OCI-LY3 (cell line): ENCODE results near the gene EIF1AD.

ENCODE experiments used
- H2AFZ ChIP-seq: fragments of 200-600, 300-600 bp; shearing (Covaris generic); 2 replicates; pipeline ENCODE4 v1.6.0; 2014; ENCODE audit warnings: antibody characterized with exemption, low read depth, low read length
- H3K27ac ChIP-seq: fragments of 200-600, 300-600 bp; sonication (generic); 2 replicates; pipeline ENCODE4 v1.5.1; 2014; ENCODE audit warnings: mild to moderate bottlenecking, low read length, moderate library complexity, mixed read lengths
- H3K27me3 ChIP-seq: fragments of 200-600, 300-600 bp; sonication (generic); 2 replicates; pipeline ENCODE4 v1.6.1; 2014; ENCODE audit warnings: low read depth, low read length, mixed read lengths
- H3K36me3 ChIP-seq: fragments of 200-600, 300-600 bp; sonication (generic); replicated peaks from 2 replicates; pipeline ENCODE3; 2014; ENCODE audit warnings: low read depth, low read length, mixed read lengths
- H3K4me1 ChIP-seq: fragments of 300-600, 200-600 bp; sonication (generic); 2 replicates; pipeline ENCODE4 v1.6.1; 2014; ENCODE audit warnings: low read length, mixed read lengths
- H3K4me2 ChIP-seq: fragments of 200-600, 300-600 bp; sonication (generic); 2 replicates; pipeline ENCODE4 v1.6.1; 2014; ENCODE audit warnings: low read length, mixed read lengths
- H3K4me3 ChIP-seq: fragments of 300-600, 200-600 bp; sonication (generic); 2 replicates; pipeline ENCODE4 v1.5.1; 2014; ENCODE audit warnings: antibody characterized with exemption, mild to moderate bottlenecking, low read length, moderate library complexity
- H3K79me2 ChIP-seq: fragments of 300-600, 200-600 bp; shearing (Covaris generic); 2 replicates; pipeline ENCODE4 v1.6.1; 2014; ENCODE audit warnings: mild to moderate bottlenecking, low read length, mixed read lengths
- H3K9ac ChIP-seq: fragments of 300-600, 200-600 bp; shearing (Covaris generic); 2 replicates; pipeline ENCODE4 v1.6.0; 2014; ENCODE audit warnings: mild to moderate bottlenecking, low read length, moderate library complexity
- H3K9me3 ChIP-seq: fragments of 200-600, 300-600 bp; shearing (Covaris generic); 2 replicates; pipeline ENCODE4 v1.6.1; 2014; ENCODE audit warnings: low read length, mixed read lengths; ENCODE audit not compliant: insufficient read depth
- H4K20me1 ChIP-seq: fragments of 200-600, 300-600 bp; sonication (generic); 2 replicates; pipeline ENCODE4 v1.6.1; 2016; ENCODE audit warnings: low read length, mixed read lengths; ENCODE audit not compliant: insufficient read depth
- EZH2phosphoT487 ChIP-seq: fragments of 200-600 bp; shearing (Covaris generic); IDR thresholded peaks from 2 replicates; pipeline ENCODE4 v1.6.1; 2018; ENCODE audit warnings: antibody characterized with exemption, mixed run types, low read depth
- TF ChIP-seq, protein P1 (sequence below): fragments of 200-600, 300-600 bp; sonication (generic); IDR thresholded peaks from 2 replicates; pipeline ENCODE4 v1.5.1; 2014; ENCODE audit warnings: antibody characterized with exemption, low read length, low read depth

EIF1AD gene

DNA sequence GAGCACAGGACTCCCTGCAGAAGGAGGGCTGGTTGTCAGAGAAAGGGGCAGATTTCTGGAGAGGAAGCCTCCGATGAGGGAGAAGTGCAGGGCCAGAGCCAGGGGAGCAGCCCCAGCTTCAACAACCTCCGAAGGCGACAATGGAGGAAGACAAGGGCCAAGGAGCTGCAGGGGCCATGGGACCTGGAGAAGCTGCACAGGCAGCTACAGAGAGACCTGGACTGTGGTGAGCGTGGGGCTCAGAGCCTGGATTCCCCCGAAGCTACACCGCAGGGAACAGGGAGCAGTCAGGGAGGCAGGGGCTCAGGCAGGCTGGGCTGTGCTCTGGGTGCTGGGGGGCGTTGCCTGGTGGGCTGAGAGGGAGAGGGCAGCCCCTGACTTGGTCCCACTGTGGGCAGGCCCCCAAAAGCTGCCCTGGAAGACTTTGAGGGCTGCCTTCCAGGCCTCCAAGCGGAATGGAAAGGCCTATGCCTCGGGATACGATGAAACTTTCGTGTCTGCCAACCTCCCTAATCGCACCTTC is 54.3 kb downstream of the EIF1AD start:
- H3K4me3 ChIP-seq: no peak overlapping the region
- H2AFZ ChIP-seq: no peak overlapping the region
- no peaks in the 10 kb centered on the region for H4K20me1 ChIP-seq
- H3K79me2 ChIP-seq: no peaks in the 10 kb centered on the region
- no peaks in the 10 kb centered on the region for H3K27me3 ChIP-seq
- H3K27ac ChIP-seq: no peak overlapping the region
- H3K36me3 ChIP-seq: no peaks in the 10 kb centered on the region
- no peaks in the 10 kb centered on the region for H3K4me1 ChIP-seq
- H3K4me2 ChIP-seq: no peak overlapping the region
- no peak for TF ChIP-seq EZH2phosphoT487
- TF ChIP-seq, protein P1, sequence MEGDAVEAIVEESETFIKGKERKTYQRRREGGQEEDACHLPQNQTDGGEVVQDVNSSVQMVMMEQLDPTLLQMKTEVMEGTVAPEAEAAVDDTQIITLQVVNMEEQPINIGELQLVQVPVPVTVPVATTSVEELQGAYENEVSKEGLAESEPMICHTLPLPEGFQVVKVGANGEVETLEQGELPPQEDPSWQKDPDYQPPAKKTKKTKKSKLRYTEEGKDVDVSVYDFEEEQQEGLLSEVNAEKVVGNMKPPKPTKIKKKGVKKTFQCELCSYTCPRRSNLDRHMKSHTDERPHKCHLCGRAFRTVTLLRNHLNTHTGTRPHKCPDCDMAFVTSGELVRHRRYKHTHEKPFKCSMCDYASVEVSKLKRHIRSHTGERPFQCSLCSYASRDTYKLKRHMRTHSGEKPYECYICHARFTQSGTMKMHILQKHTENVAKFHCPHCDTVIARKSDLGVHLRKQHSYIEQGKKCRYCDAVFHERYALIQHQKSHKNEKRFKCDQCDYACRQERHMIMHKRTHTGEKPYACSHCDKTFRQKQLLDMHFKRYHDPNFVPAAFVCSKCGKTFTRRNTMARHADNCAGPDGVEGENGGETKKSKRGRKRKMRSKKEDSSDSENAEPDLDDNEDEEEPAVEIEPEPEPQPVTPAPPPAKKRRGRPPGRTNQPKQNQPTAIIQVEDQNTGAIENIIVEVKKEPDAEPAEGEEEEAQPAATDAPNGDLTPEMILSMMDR: no peak
- no peaks in the 10 kb centered on the region for H3K9me3 ChIP-seq
- H3K9ac ChIP-seq: no peak overlapping the region

DNA sequence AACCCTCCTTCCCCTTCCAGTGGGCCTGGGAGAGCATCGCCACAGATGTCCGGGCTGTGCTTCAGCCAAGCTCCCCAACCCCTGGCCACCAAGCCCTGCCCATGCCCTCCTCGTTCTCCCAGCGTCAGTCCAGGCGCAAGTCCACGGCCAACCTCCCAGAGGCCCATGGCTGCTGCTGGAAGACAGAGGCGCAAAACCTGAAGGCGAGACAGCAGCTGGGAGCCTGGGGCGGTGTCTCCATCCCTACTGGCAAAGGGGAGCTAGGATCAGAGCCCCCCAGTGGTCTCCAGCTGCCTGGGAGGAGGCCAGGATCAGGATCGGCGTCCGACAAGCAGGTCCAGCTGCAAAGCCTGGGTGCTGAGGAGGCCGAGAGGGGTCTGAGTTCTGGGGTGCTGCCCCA is 54.8 kb downstream of the EIF1AD start:
- Histone ChIP-seq H3K36me3 (no peaks in the 10 kb centered on the region), H3K79me2 (no peaks in the 10 kb centered on the region), H4K20me1 (no peaks in the 10 kb centered on the region), H3K27ac (no peak overlapping the region), H3K4me3 (no peak overlapping the region), H3K4me2 (no peak overlapping the region), H3K27me3 (no peaks in the 10 kb centered on the region), H2AFZ (no peak overlapping the region), H3K9me3 (no peaks in the 10 kb centered on the region), H3K4me1 (no peaks in the 10 kb centered on the region), H3K9ac (no peak overlapping the region)
- TF ChIP-seq, protein P1: no peak
- no peak for TF ChIP-seq EZH2phosphoT487

DNA sequence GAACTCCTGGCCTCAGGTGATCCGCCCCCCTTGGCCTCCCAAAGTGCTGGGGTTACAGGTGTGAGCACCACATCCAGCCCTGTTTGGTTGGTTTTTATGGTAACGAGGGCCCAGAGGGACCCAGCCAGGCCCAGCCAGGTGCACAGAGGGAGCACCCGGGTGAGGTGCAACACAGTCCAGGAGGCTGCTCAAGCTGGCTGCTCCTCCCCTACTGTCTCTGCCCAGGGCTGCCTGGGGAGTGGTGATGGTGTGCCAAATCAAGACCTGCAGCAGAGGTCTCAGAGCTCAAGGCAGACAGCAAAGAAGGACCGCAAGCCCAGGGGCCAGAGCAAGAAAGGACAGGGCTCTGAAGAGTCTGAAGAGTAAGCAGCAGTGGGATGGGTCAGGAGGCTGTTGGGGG is 55.3 kb downstream of the EIF1AD start:
- Histone ChIP-seq H3K4me1 (peaks cover 4% of the 10 kb centered on the region), H3K27ac (no peak overlapping the region), H3K9me3 (no peaks in the 10 kb centered on the region), H4K20me1 (no peaks in the 10 kb centered on the region), H3K4me2 (no peak overlapping the region), H3K79me2 (no peaks in the 10 kb centered on the region), H3K36me3 (no peaks in the 10 kb centered on the region), H2AFZ (no peak overlapping the region), H3K9ac (no peak overlapping the region), H3K4me3 (no peak overlapping the region), H3K27me3 (no peaks in the 10 kb centered on the region)
- TF ChIP-seq, protein P1: no peak
- TF ChIP-seq EZH2phosphoT487: no peak
